NOMO-1 treated with DMSO at 0.1 percent for 48 hours (cell line): ENCODE measurements around the gene LTB4R.
"Not testable (repeated sequence)": the region's sequence is repeated elsewhere in the genome, so short reads cannot be mapped to it uniquely, and the experiment has no call there.

Experiments used
- DNase-seq: peaks from one replicate; lab custom pipeline; 2025; ENCODE audit not compliant: unreplicated experiment; lab: John Stamatoyannopoulos, UW

The LTB4R gene

GRCh38 chr14:24317141-24317928 is 6.0 kb downstream of the LTB4R start:
- no peak for DNase-seq

- DNase-seq: no peak
These were observed 10.1 kb downstream of the LTB4R start for GRCh38 chr14:24321212-24321975.

DNA sequence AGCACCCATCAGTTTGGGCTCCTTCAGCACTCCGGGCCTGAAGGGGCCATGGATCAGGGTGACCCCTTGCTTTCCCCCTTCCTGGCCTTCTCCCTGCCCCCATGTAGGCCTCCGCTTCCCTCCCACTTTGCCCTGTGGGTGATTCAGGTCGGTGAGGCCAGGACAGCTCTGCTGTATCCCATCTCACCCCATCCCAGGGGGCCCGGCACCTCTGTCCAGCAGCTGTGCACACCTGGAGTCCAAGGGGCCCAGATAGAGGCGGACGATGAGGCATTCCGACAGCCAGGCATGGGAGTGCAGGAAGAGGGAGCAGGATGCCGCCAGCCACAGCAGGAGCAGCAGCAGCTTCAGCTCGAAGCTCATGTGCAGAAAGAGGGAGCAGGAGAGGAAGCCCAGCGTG is 11.4 kb downstream of the LTB4R start:
- no peak for DNase-seq

- no peak for DNase-seq
These were observed 12.0 kb downstream of the LTB4R start for GRCh38 chr14:24323341-24323740.

- DNase-seq: no peak
These were observed 12.7 kb downstream of the LTB4R start for GRCh38 chr14:24324024-24324423.

DNA sequence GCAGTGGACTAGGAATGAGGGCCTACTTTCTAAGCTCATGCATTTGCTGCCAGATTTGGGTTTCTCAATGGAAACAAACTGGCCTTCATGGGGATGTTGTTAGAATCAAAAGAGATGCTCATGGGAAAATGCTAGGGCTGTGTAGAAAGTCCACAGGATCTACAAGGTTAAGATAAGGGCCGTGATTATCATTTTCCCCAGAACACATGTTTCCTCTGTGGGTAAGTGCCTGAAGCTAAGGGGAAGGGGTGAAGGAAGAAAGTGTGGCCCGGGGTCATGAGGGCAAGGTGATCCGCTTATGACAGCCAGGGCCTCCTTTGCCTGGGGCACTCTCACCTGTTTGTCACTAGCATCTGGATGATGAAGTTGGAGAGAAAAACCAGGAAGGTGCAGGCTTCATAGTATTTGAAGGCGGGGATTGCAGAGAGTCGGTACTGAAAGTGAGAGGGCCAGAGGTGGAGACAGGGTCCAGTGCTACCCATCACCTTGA is 13.8 kb downstream of the LTB4R start:
- no peak for DNase-seq

DNA sequence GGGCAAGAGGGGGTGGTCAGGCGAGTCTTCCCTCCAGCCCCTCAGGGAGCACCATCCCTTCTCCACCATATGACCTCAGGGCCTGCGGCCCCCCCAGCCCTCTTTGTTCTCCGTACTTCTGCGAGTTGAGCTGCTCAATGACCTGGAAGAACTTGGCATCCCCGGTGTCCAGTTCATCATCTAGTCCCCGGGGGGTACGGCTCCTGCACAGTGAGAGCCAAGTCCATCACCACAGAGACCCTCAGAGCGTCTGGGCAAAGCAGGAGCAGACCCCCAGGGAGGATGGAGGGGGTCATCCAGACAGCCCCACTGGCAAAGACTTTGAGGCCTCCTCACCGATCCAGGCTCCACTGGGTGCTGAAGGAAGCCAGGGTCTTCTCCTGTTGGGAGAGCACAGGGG is 14.7 kb downstream of the LTB4R start:
- no peak for DNase-seq

DNA sequence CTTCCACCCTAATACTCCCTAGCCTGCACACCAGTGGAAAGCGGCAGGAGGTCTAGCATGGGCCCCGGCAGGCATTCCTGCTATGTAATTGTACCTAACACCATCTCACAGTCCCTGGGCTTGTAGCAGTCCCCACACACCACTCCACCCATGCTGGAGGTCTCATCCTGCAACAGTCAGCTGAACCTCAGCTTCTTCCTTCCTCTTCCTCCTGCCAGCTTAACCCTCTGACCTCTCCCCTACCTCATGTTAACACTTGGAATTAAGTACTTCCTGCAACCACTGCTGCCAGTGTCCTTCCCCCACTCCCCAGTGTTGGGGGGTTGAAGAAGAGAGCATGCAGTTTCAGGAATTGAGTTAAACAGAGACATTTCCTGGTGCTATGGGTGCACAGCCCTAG is 16.0 kb downstream of the LTB4R start:
- no peak for DNase-seq

DNA sequence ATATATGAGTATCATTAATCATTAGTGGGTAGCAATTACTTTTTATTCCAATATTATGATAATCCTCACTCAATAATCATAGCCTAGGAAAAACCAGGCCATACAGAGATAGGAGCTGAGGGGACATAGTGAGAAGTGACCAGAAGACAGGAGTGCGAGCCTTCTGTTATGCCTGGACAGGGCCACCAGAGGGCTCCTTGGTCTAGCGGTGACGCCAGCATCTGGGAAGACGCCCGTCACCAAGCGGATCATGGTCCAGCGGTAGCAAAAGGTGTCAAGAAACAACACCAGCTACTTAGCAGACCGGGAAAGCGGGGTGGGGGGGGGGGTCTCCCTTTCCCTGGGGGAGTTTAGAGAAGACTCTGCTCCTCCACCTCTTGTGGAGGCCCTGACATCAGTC is 16.6 kb downstream of the LTB4R start:
- not testable (repeated sequence) for DNase-seq

DNA sequence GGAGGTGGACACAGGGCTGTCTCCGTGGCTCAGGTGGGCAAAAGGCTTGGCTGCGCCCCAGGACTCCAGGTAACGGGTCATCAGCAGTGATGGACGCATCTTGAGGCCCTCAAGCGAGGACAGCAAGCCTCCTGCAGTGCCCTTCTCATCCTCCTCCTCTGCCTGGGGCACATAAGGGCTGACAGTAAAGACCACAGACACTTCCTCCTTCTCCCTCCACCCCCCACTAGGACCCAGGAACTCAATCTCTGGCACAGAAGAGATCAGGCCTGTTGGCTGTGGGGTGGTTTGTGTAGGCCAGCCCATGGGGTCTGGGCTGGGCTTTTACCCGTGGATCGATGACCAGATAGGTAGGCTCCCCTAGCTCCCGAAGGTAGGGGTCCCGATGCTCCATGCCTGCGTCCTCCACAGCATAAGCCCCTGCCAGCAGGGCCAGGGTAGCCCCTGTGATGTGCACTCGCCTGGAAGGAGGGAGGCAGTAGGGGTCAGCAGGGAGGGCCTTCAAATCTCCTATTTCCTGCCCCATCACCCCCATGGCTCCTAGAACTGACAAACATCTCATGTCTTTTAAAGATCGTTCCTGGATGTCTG is 17.9 kb downstream of the LTB4R start:
- DNase-seq: no peak

DNA sequence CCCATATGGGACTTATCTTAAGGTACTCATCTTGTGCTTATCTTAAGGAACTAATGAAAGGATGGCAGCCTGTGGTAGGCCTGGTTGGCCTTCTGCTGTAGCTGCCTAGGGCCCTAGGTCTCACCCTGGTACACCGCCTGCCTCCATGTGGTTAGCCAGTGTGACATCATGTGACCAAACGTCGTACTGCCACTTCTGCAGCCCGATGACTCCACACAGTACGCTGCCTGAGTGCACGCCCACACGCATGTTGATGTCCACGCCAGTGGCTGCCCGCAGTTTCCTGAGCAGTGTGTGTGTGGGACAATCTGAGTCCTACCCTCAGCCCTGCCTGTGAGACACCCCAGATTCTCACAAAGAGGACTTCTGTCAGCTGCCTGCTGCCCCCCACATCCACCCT is 18.4 kb downstream of the LTB4R start:
- peak; percentile 52 for DNase-seq

GRCh38 chr14:24330973-24331674 is 19.8 kb downstream of the LTB4R start:
- DNase-seq: no peak

DNA sequence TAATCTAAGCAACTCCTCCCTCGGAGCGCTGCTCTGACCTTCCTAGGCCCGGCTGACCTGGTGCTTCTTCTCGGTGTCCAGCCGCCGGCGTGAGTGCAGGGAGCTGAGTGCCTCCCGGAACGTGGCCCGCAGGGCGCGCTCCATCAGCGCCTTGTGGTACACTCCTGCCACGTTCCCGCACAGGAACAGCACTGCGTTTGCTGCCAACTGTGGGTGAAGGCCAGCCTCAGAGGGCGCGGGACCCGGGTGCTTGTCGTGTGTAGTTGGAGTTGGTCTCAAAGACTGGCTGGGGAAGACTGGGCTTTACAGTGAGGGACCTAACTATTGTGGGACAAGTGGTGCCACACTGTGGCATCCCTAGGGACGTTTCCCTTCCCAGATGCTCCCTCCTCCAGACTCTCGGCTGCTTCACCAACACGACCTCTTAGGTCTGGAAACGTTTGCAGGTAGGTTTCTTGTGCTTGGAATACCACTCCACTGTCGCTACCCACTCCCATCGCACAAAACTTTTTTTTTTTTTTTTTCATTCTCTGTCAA is 20.5 kb downstream of the LTB4R start:
- no peak for DNase-seq

DNA sequence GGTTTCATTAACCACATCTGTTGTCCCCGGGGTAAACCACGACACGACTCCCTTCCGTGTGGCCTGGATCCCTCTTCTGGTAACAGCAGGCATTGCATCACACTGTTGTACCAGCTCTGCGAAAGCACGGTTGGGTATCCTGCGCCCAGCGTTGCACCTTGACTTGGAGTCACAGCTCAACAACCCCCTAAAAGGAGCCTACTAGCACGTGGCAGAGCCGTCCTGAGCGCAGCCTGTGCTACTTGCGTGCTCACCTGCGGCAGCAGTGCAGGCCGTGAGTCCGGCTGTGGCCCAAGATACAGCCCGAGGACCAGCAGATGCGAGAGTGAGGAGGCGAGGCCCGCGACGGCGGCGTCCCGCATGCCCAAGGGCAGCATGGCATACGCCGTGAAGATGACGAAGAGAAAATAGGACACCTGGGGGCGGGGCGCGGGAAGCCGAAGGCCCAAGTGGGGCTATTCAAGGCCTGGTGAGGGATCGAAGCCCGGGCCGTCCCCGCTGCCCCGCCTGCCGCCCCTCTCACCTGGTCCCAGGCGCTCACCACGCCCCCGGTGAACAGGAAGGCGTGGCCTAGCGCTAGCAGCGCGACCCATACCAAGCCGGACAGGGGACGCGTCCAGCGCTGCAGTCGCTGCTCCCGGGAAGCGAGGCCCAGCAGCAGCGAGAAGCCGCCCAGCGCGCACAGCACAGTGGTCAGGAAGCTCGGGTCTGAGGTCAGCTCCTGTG is 21.1 kb downstream of the LTB4R start:
- peak; percentile 82 for DNase-seq

DNA sequence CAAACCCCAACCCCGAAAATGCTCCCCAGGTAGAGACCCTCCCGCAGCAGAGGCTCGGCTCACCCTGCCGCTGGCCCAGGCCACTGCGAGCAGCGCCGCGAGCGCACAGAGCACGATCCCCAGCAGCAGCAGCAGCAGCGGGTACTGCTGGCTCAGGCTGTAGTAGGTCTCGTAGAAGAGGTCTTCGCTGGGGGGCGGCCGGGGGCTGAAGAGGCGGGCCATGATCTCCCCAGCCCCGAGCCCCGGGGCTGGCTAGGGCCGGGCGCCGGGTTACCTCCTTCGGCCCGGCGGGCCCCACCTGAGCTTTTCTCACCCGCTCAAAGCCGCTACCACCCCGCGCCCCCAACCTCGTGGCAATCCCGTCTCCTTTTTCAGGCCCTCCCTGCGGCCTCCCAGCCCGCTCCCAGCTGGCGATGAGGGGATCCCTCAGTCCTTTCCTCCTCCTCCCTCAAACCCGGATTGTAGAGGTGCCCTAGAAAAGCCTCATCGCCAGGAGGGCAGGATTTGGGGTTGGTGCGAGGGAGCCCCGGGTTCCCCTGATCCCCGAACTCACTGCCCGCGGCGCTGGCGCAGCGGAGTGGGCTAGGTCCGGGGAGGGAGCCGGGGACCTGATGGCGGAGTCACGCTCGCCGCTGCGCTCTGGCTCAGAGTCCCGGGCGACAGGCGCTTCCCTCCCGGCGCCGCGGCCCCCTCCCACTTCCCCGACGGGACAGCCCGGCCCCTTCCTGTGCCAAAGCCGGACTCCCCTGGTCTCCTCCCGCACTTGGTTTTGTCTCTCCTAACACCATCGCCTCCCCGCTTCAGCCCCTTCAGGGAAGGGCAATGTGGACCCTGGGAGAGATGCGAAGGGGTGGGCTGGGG is 23.4 kb downstream of the LTB4R start, which contains the start of gene ADCY4:
Gene ADCY4 (minus strand): TSS at position 641 of the 861 bp plus-strand sequence. CDS start 419 bp downstream, at position 222.
- DNase-seq: no peak

DNA sequence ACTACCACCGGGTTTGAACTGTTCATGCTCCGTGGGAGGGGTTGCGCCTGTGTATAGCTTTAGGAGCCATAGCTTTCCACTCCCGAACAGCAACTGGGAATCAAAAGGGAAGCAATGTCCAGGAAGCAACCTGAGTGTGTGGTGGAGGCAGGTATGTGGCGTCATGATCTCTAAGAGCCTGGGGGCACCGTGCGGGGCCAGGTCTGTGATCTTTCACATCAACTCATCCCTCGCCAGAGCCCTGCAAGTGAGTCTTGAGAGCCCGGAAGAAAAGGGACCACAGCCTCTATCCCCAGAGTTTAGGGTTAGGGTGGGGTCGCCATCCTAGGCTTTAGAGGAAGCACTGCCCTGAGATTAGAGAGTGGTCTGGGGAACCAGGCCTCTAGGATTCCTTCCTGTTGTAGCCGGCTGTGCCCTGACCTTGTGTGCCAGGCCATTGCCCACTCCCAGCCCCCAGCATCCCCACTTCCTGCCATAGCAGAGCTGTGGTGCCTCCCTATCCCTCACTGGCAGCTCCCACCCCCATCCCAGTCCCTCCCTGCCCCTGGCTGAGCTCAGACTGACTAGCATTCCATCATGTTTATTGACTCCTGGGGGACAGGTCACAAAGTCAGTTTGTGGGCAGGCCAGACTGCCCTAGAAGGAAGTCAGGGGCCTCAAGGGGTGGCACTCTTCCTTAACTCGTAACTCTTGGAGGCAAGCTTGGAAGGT is 24.3 kb downstream of the LTB4R start:
- DNase-seq: peak; percentile 46

DNA sequence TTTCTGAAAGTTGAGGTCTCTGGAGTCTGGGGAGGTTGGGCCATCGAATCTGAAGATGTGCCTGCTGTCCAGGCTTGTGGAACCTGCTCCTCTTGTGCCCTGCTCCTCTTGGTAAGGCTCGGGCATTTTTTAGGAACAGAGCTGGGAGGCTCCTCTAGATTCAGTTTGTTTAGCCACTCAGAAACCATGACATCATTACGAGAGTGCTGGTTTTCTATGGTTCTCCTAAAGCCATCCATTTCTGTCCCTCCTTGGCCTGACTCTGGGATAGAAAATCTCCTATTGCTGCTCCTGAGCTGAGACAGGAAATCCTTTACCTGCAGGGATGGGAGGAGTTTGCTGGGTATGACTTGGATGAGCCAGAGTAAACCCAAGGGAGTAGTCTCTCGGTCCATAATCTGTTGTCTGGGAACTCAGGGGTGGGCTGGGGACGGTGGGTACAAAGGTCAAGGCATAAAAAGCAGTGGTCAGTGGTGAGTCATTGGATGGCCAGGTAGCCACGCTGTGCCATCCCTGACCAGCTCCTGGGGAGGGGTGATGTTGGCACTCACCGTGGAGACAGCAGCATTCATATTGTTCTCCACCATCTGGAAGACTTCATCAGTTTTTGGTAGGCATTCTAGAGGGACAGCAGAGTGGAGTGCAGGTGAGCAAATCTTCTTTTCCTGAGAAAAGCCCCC is 26.0 kb downstream of the LTB4R start:
- DNase-seq: no peak

DNA sequence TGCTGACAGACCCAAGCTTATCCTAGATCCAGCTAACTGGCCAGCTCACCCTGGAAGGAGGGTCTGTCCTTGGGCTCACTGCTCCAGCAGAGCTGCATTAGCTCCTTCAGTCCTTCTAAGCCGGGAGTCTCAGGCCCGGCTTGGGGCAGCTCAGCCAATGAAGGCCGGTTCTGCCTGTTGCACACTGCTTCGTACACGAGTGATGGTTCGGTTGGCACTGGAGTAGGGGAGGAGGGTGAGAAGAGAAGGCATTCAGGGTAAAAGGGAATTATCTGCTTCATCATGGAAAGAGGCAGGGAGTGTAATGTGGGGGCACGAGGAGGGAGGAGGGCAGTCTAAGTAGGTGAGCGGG is 26.5 kb downstream of the LTB4R start:
- no peak for DNase-seq
